HG03025 (cell line): Measurements from ENCODE around the gene SERTAD1.
"Not testable (repeated sequence)": the region's sequence is repeated elsewhere in the genome, so short reads cannot be mapped to it uniquely, and the experiment has no call there.

ENCODE experiments used
- ATAC-seq: cut with Tn5 transposase; IDR thresholded peaks from one replicate; pipeline ENCODE4 v1.9.1; 2021; ENCODE audit warnings: mild to moderate bottlenecking, moderate library complexity; ENCODE audit not compliant: unreplicated experiment, low FRiP score

The SERTAD1 gene

GRCh38 chr19:40425450-40426287 is at the start of gene SERTAD1:
TSS of gene SERTAD1 (minus strand) at chr19:40425992. CDS start at chr19:40423546, 2,446 bp downstream.
- ATAC-seq: peak; percentile 79

GRCh38 chr19:40474737-40475136 is 48.9 kb upstream of the SERTAD1 start:
- ATAC-seq: no peak

GRCh38 chr19:40472516-40472915 is 46.7 kb upstream of the SERTAD1 start:
- ATAC-seq: no peak

- no peak for ATAC-seq
These were observed 45.3 kb upstream of the SERTAD1 start for GRCh38 chr19:40471111-40471510.

GRCh38 chr19:40469011-40469410 is 43.2 kb upstream of the SERTAD1 start:
- ATAC-seq: no peak

GRCh38 chr19:40466985-40467734 is 41.4 kb upstream of the SERTAD1 start, which contains the start of gene SPTBN4:
TSS of gene SPTBN4 (plus strand) at chr19:40467001. CDS start at chr19:40472622, 5,621 bp downstream.
- ATAC-seq: no peak

GRCh38 chr19:40466219-40466984 is 40.6 kb upstream of the SERTAD1 start:
- peak; percentile 24 for ATAC-seq

- ATAC-seq: peak; percentile 77
These were observed 39.9 kb upstream of the SERTAD1 start, which contains the start of gene BLVRB for GRCh38 chr19:40465557-40466218. TSS of gene BLVRB (minus strand) at chr19:40465745. CDS start at chr19:40465688, 57 bp downstream.

- ATAC-seq: no peak
These were observed 39.3 kb upstream of the SERTAD1 start for GRCh38 chr19:40465025-40465556.

GRCh38 chr19:40464059-40465024 is 38.5 kb upstream of the SERTAD1 start:
- no peak for ATAC-seq

- not testable (repeated sequence) for ATAC-seq
These were observed 37.8 kb upstream of the SERTAD1 start for GRCh38 chr19:40463587-40464037.

- ATAC-seq: no peak
These were observed 36.0 kb upstream of the SERTAD1 start for GRCh38 chr19:40461669-40462221.

GRCh38 chr19:40460185-40460584 is 34.4 kb upstream of the SERTAD1 start:
- no peak for ATAC-seq

- no peak for ATAC-seq
These were observed 32.8 kb upstream of the SERTAD1 start for GRCh38 chr19:40458597-40458974.

- no peak for ATAC-seq
These were observed 32.3 kb upstream of the SERTAD1 start for GRCh38 chr19:40457953-40458596.

GRCh38 chr19:40457048-40457447 is 31.3 kb upstream of the SERTAD1 start:
- ATAC-seq: no peak

GRCh38 chr19:40453943-40454342 is 28.2 kb upstream of the SERTAD1 start:
- ATAC-seq: not testable (repeated sequence)
